Stomach (tissue), 4 donors: ENCODE measurements around the gene EPHA6.

ENCODE experiments used
- EP300 ChIP-seq: sonication (generic); formaldehyde crosslinking; IDR thresholded peaks from one replicate; pipeline ENCODE4 v1.6.1; 2017; ENCODE audit warnings: antibody characterized with exemption
- POLR2A ChIP-seq, 4 donors: fragments of 450-650 bp; IDR thresholded peaks; one replicate each; pipeline ENCODE4 v1.6.1; 2016; ENCODE audit warnings: antibody characterized with exemption in 4 of 4, control low read depth in 2 of 4, mild to moderate bottlenecking in 1 of 4, moderate library complexity in 1 of 4

DNA sequence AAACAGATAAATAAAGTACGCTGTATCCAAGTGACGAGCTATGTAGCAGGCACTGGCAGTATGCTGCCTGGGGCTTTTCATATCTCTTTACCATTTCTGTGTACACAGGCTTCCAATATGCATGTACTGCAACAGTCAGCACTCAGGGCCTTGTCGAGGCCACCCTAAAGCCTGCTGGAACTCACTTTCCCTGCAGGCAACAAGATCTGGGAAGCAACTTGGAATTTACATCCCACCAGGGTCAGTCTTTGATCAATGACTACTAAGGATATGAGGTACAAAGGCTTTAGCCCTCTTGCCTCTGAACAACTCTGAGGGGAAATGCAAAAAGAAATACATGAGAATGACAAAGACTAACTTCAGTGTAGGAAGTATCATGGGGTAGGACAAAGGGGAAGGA, 848.4 kb downstream of the EPHA6 start:
- no peak for TF ChIP-seq POLR2A (IDR thresholded peaks at IDR 0.05)
- TF ChIP-seq EP300: no peak
